Mucosa of stomach (tissue), 1 donor: Measurements from ENCODE around the gene MLN.

ENCODE experiments used
- H3K27me3 ChIP-seq: one replicate; pipeline ENCODE4 v1.7.0; 2013; ENCODE audit warnings: mild to moderate bottlenecking, low read length; ENCODE audit not compliant: control insufficient read depth, insufficient read depth
- H3K36me3 ChIP-seq: one replicate; pipeline ENCODE4 v1.7.0; 2013; ENCODE audit warnings: low read length; ENCODE audit not compliant: control insufficient read depth, insufficient read depth
- H3K4me1 ChIP-seq: one replicate; pipeline ENCODE4 v1.7.0; 2013; ENCODE audit warnings: mild to moderate bottlenecking, low read length; ENCODE audit not compliant: control insufficient read depth, insufficient read depth
- H3K4me3 ChIP-seq: one replicate; pipeline ENCODE4 v1.7.0; 2013; ENCODE audit warnings: low read length
- H3K9ac ChIP-seq: one replicate; pipeline ENCODE4 v1.7.0; 2013; ENCODE audit warnings: mild to moderate bottlenecking, low read length, moderate library complexity
- H3K9me3 ChIP-seq: one replicate; pipeline ENCODE4 v1.7.0; 2013; ENCODE audit warnings: mild to moderate bottlenecking, low read length, moderate library complexity; ENCODE audit not compliant: control insufficient read depth
- donor health status: Pancreatic carcinoma.

Gene MLN

GRCh38 chr6:33761581-33761921 lies 42.3 kb downstream of the MLN start:
- Histone ChIP-seq H3K27me3 (no peaks in the 10 kb centered on the region), H3K4me3 (no peak overlapping the region), H3K9ac (peak overlapping the region; percentile 8), H3K4me1 (peaks cover 48% of the 10 kb centered on the region), H3K9me3 (no peaks in the 10 kb centered on the region), H3K36me3 (no peaks in the 10 kb centered on the region)

DNA sequence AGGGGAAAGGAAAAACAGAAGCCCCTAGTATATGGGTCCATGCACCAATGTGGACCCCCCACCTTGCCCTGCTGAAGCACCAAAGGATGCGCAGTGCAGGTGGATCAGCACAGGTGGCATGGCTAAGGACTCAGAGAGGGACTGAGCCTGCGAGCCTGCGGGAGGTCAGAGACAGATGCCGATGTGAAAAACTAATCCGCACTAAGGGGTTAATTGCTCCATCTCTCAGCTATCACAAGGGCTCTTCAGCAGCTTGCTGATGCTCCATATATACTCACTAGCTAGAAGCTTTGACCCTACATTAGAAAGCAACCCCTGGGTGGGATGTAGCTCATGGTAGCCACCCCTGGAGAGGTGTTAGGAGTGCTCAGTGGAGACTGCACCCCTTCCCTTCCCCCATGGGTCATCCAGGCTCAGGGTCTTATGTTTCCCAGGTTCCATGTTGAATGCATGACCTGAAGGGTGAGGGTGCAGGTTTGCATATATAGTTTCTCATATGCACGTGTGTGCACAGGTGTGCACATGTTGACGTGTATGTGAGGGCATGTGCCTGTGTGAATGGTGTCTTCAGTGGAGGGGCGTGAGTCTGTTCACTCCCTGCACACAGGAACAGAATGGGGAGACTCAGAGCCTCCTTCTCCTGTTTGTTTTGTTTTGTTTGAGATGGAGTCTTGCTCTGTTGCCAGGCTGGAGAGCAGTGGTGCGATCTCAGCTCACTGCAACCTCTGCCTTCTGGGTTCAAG lies 43.7 kb downstream of the MLN start:
- H3K4me1 ChIP-seq, result peaks cover 53% of the 10 kb centered on the region
- no peak overlapping the region for H3K4me3 ChIP-seq

DNA sequence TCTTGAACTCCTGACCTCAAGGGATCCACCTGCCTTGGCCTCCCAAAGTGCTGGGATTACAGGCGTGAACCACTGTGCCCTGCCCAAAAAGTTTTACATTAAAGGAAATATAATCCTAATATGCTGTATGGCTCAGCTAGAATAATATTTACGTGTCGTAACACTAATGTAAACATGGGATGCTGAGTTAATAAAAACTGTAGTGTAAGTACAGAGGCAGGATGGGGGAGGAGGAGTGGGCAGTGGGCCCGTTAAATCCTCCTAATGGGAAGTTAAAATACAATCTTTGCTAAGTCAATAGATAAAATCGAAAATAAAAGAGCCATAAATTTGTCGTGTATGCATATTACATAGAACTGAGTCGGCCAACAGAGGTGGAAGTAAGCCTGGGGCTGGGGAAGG lies 45.0 kb downstream of the MLN start:
- no peak overlapping the region for H3K9ac ChIP-seq
- no peak overlapping the region for H3K4me3 ChIP-seq
- H3K36me3 ChIP-seq, result no peaks in the 10 kb centered on the region
- H3K4me1 ChIP-seq, result peaks cover 53% of the 10 kb centered on the region
- no peaks in the 10 kb centered on the region for H3K27me3 ChIP-seq
- no peaks in the 10 kb centered on the region for H3K9me3 ChIP-seq

More for the DNA sequence above, 43.7 kb downstream of the MLN start:
- Histone ChIP-seq H3K27me3 (no peaks in the 10 kb centered on the region), H3K9ac (no peak overlapping the region), H3K9me3 (no peaks in the 10 kb centered on the region), H3K36me3 (no peaks in the 10 kb centered on the region)

DNA sequence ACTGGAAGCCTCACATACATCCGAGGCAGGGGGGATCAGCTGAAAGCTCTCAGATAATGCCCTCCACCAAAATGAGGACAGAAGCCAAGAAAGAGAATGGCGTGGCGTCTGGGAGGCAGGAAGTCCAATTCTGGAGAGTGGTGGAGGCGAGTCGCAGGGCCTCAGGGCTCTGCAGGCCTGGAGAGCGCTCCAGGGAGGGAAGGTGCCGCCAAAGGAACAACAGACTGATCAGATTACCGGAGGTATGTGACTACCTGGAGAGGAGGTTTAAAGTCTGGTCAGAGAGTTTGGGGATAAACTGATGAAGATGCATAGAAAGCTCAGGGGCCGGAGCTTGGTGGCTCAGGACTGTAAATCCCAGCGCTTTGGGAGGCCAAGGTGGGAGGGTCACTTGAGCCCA lies 45.9 kb downstream of the MLN start:
- H3K36me3 ChIP-seq, result no peaks in the 10 kb centered on the region
- peaks cover 53% of the 10 kb centered on the region for H3K4me1 ChIP-seq
- no peaks in the 10 kb centered on the region for H3K9me3 ChIP-seq
- H3K9ac ChIP-seq, result no peak overlapping the region
- no peak overlapping the region for H3K4me3 ChIP-seq
- H3K27me3 ChIP-seq, result no peaks in the 10 kb centered on the region

DNA sequence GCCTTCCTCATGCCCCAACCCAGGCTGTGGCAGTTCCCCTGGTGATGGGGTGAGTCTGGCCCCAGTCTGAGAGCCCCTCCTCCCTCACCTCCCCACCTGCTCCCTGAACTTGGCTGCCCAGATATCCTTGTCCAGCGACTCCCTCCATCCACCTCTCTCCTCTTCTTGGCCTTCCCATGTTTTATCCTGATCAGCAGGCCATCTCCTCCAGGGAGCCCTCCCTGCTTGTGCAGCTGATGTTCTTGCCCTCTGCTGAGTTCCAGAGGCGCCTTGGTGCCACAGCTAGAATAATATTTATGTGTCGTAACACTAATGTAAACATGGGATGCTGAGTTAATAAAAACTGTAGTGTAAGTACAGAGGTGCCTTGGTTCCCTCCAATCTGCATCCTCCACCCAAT lies 46.7 kb downstream of the MLN start:
- H3K4me1 ChIP-seq, result peaks cover 58% of the 10 kb centered on the region
- H3K36me3 ChIP-seq, result no peaks in the 10 kb centered on the region
- H3K27me3 ChIP-seq, result no peaks in the 10 kb centered on the region
- no peak overlapping the region for H3K9ac ChIP-seq
- no peaks in the 10 kb centered on the region for H3K9me3 ChIP-seq
- H3K4me3 ChIP-seq, result no peak overlapping the region

DNA sequence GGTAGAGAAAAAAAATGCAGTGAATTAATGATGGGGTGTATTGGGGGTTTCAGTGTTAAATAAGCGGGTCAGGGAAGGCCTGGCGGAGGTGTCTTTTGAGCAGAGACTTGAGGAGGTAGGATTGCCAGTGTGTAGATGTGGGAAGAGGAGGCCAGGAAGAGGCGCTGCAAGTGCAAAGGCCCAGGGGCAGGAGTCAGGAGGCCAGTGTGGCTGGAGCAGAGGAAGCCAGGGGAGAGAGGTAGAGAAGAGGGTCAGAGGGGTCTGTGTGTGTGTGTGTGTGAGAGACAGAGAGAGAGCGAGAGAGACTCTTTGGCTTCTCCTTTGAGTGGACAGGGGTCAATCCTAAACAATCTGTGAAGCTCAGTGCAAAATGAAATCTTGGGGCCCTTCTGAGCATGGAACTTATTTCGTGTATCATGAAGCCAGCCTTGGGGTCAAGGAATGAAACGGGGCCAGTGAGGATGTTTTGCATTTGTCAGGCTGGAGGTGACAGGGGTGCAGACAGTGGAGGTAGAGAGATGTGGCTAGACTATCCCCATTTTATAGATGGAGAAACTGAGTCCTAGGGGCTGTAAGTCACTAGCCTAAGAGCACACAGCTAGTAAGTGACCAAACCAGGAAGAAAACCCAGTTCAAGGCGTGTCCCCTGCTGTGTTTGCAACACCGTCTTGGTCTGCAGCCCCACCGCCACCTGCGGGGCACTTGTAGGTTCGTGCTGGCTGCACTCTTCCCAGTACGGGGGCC lies 47.4 kb downstream of the MLN start:
- no peak overlapping the region for H3K9ac ChIP-seq
- no peaks in the 10 kb centered on the region for H3K9me3 ChIP-seq
- H3K27me3 ChIP-seq, result no peaks in the 10 kb centered on the region
- H3K4me1 ChIP-seq, result peaks cover 58% of the 10 kb centered on the region
- no peak overlapping the region for H3K4me3 ChIP-seq
- no peaks in the 10 kb centered on the region for H3K36me3 ChIP-seq

DNA sequence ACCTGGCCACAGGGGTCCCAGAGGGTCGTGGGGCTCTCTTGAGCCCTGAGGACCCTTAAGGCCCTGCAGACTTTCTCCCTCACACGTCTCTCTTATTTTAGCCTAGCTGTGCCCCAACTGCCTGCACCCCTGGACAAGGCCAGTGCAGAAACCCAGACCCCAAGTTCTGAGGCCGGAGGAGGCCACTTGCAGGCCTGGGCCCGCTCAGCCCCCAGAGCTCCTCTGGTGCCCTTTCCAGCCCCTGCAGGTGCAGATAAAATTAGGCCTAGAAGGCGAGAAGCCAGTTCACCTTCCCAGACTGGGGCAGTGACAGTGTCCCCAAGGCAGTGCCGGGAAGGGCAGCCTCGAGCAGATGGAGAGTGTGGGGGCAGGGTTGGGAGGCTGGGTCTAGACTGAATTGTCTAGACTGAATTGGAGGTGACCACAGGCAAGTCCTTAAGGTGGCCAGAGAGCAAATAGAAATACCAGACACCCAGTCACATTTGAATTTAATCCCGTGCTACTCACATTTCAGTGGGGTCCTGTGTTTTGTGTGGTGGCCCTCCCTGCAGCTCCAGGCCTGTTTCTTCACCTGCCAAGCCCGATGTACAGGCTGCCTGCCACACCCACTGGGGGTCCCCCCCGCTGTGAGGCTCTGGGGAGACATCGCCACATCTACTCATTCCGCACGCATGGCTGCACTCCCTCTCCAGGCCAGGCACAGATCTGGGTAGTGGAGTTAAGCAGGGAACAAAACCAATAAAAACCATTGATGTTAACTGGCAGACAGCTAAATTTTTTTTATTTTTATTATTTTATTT lies 48.5 kb downstream of the MLN start:
- Histone ChIP-seq H3K36me3 (no peaks in the 10 kb centered on the region), H3K9ac (no peak overlapping the region), H3K4me3 (no peak overlapping the region), H3K9me3 (no peaks in the 10 kb centered on the region), H3K4me1 (peaks cover 57% of the 10 kb centered on the region), H3K27me3 (no peaks in the 10 kb centered on the region)

DNA sequence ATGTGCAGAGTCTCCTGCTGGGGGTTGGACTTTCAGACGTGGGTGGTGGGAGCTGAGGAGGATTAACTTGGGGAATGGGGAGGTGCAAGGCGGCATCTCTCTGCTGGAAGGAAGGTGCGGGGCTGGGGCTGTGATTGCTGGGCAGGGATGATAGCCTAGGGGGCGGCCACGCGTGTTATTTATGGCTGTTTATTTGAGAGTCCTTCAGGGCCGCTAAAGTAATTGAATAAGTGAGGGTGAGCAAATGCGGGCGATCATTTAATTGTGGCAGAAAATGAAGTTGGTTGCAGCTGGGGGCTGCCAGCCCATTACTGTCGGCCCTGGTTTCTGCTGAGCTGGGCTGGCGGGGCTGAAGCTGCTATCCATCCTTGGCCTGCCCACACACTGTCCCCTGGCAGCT lies 49.6 kb downstream of the MLN start:
- Histone ChIP-seq H3K4me3 (no peak overlapping the region), H3K9me3 (no peaks in the 10 kb centered on the region), H3K36me3 (no peaks in the 10 kb centered on the region), H3K27me3 (no peaks in the 10 kb centered on the region), H3K9ac (no peak overlapping the region), H3K4me1 (peaks cover 47% of the 10 kb centered on the region)

- no peak overlapping the region for H3K4me3 ChIP-seq
- H3K4me1 ChIP-seq, result peaks cover 38% of the 10 kb centered on the region
- H3K9ac ChIP-seq, result no peak overlapping the region
- H3K36me3 ChIP-seq, result no peaks in the 10 kb centered on the region
- H3K27me3 ChIP-seq, result no peaks in the 10 kb centered on the region
- H3K9me3 ChIP-seq, result no peaks in the 10 kb centered on the region
These were observed 51.2 kb downstream of the MLN start for GRCh38 chr6:33752646-33753015.

- Histone ChIP-seq H3K4me1 (peaks cover 32% of the 10 kb centered on the region), H3K9ac (no peak overlapping the region), H3K36me3 (no peaks in the 10 kb centered on the region), H3K27me3 (no peaks in the 10 kb centered on the region), H3K4me3 (no peak overlapping the region), H3K9me3 (no peaks in the 10 kb centered on the region)
These were observed 51.8 kb downstream of the MLN start for GRCh38 chr6:33751771-33752645.

DNA sequence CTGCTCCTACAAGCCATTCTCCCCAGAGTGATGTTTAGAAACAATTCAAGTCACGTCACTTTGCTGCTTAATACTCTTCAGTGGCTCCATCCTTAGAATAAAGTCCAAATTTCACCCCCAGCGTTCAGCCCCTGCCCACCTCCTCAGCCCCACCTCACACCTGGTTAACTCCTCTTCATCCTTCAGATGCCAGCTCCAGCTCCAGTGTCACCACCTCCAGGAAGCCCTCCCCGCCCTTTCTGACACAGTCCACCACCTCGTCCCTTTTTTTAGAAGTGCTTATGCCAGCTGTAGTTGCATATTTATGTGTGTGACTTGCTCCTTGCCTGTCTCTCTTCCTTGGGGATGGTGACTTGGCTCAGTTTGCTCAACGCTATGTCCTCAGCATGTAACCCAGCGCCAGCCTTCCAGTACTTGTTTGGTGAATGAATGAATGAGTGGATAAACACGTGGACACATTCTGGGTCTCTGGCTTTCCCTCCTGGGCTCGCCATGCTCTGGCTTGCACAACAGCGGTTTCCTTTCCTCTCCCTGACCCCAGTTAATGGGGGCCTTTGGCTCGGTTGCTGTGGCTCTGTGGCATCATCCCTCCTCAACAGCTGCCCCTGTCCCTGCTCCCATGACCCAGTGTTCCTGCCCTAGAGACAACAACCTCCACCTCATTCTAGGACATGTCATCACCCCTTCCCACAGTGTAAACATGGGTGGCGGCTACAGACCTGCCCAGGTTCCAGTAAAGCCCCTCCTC lies 53.4 kb downstream of the MLN start:
- H3K9me3 ChIP-seq, result no peaks in the 10 kb centered on the region
- H3K4me1 ChIP-seq, result peaks cover 27% of the 10 kb centered on the region

More for the DNA sequence above, 53.4 kb downstream of the MLN start:
- no peaks in the 10 kb centered on the region for H3K27me3 ChIP-seq
- no peak overlapping the region for H3K4me3 ChIP-seq
- H3K9ac ChIP-seq, result no peak overlapping the region
- no peaks in the 10 kb centered on the region for H3K36me3 ChIP-seq
